SU-DHL-6 (cell line): Measurements from ENCODE around the gene TNPO2.

ENCODE experiments used
- H2AFZ ChIP-seq: fragments of 200-600 bp; sonication (generic); 2 replicates; pipeline ENCODE4 v1.6.1; 2014; ENCODE audit warnings: low read depth, mild to moderate bottlenecking, moderate library complexity, mixed read lengths, antibody characterized with exemption, low read length; ENCODE audit not compliant: severe bottlenecking
- H3F3A ChIP-seq: fragments of 200-600 bp; shearing (Covaris generic); 2 replicates; pipeline ENCODE4 v1.6.0; 2016; ENCODE audit warnings: antibody characterized with exemption, mild to moderate bottlenecking; ENCODE audit not compliant: insufficient read depth
- H3K27ac ChIP-seq: fragments of 200-600 bp; sonication (generic); 2 replicates; pipeline ENCODE4 v1.5.1; 2016; ENCODE audit warnings: low read depth, mild to moderate bottlenecking, low read length, moderate library complexity, mixed read lengths
- H3K27me3 ChIP-seq: fragments of 200-600 bp; sonication (generic), shearing (Covaris generic); 2 replicates; pipeline ENCODE4 v1.6.0; 2014; ENCODE audit warnings: mild to moderate bottlenecking, low read length
- H3K36me3 ChIP-seq: fragments of 200-600 bp; sonication (generic); 2 replicates; pipeline ENCODE4 v1.6.1; 2014; ENCODE audit warnings: mild to moderate bottlenecking, low read length, mixed read lengths
- H3K4me2 ChIP-seq: fragments of 300-600, 200-600 bp; shearing (Covaris generic), sonication (generic); 2 replicates; pipeline ENCODE4 v1.6.0; 2014; ENCODE audit warnings: low read length, low read depth, mild to moderate bottlenecking; ENCODE audit not compliant: poor library complexity, severe bottlenecking
- H3K4me3 ChIP-seq: fragments of 200-600 bp; sonication (generic); 2 replicates; pipeline ENCODE4 v1.5.1; 2014; ENCODE audit warnings: antibody characterized with exemption, low read length, mild to moderate bottlenecking, mixed read lengths; ENCODE audit not compliant: insufficient read depth, poor library complexity, severe bottlenecking
- H3K79me2 ChIP-seq: fragments of 200-600 bp; sonication (generic); 2 replicates; pipeline ENCODE4 v1.6.1; 2014; ENCODE audit warnings: mild to moderate bottlenecking, low read length, moderate library complexity; ENCODE audit not compliant: insufficient read depth
- H3K9ac ChIP-seq: fragments of 200-600 bp; sonication (generic); 2 replicates; pipeline ENCODE4 v1.7.0; 2014; ENCODE audit warnings: mild to moderate bottlenecking, low read length
- H3K9me2 ChIP-seq: fragments of 200-600 bp; sonication (generic); replicated peaks from 2 replicates; pipeline ENCODE4 v1.6.1; 2014; ENCODE audit warnings: low read length; ENCODE audit not compliant: insufficient read depth
- H3K9me3 ChIP-seq: fragments of 200-600 bp; sonication (generic); 2 replicates; pipeline ENCODE4 v1.6.1; 2014; ENCODE audit warnings: low read length, mixed read lengths; ENCODE audit not compliant: insufficient read depth
- H4K20me1 ChIP-seq: fragments of 200-600 bp; sonication (generic); 2 replicates; pipeline ENCODE4 v1.6.1; 2014; ENCODE audit warnings: low read depth, mild to moderate bottlenecking, antibody characterized with exemption, low read length, moderate library complexity, mixed read lengths
- CTCF ChIP-seq: fragments of 200-600 bp; sonication (generic); IDR thresholded peaks from one replicate; pipeline ENCODE4 v1.5.1; 2017; ENCODE audit warnings: antibody characterized with exemption, mild to moderate bottlenecking, low read length, moderate library complexity; ENCODE audit not compliant: insufficient read depth, poor library complexity, severe bottlenecking
- EZH2phosphoT487 ChIP-seq: fragments of 200-600 bp; sonication (generic), shearing (Covaris generic); conservative IDR thresholded peaks from 2 replicates; pipeline ENCODE4 v1.6.1; 2018; ENCODE audit warnings: mild to moderate bottlenecking, antibody characterized with exemption, low read length, moderate library complexity, mixed read lengths

The TNPO2 gene

GRCh38 chr19:12737835-12738351 lies 14.2 kb upstream of the TNPO2 start:
- Histone ChIP-seq H3K36me3 (no peaks in the 10 kb centered on the region), H3K9me3 (no peaks in the 10 kb centered on the region), H2AFZ (peak overlapping the region; percentile 95), H3K27ac (no peak overlapping the region), H3K4me3 (peak overlapping the region; percentile 86), H3K9me2 (no peaks in the 10 kb centered on the region), H4K20me1 (peaks cover 3% of the 10 kb centered on the region; the same call in 1 of the 2 replicates), H3K27me3 (no peaks in the 10 kb centered on the region), H3K9ac (peak overlapping the region; percentile 77), H3K79me2 (peaks cover 29% of the 10 kb centered on the region), H3F3A (peaks cover 3% of the 10 kb centered on the region; the same call in 1 of the 2 replicates), H3K4me2 (peak overlapping the region; percentile 90)
- no peak for TF ChIP-seq CTCF

- no peak for TF ChIP-seq EZH2phosphoT487
- Histone ChIP-seq H4K20me1 (peaks cover 9% of the 10 kb centered on the region; the same call in 1 of the 2 replicates), H3K27me3 (no peaks in the 10 kb centered on the region), H3K9me2 (no peaks in the 10 kb centered on the region), H3K27ac (peak within 1 kb of the TSS; percentile 79), H3K79me2 (peaks cover 36% of the 10 kb centered on the region), H2AFZ (peak within 1 kb of the TSS; percentile 95), H3K4me2 (peak within 1 kb of the TSS; percentile 90), H3K4me3 (peak within 1 kb of the TSS; percentile 86), H3K9me3 (no peaks in the 10 kb centered on the region), H3F3A (peaks cover 3% of the 10 kb centered on the region; the same call in 1 of the 2 replicates), H3K36me3 (no peaks in the 10 kb centered on the region), H3K9ac (peak within 1 kb of the TSS; percentile 77)
Measured at GRCh38 chr19:12736995-12737834, 13.5 kb upstream of the TNPO2 start, which contains the start of gene GET3. GET3 (plus strand) TSS chr19:12737497; CDS start chr19:12737506, 9 bp downstream.

GRCh38 chr19:12733369-12734214 lies 9.9 kb upstream of the TNPO2 start:
- Histone ChIP-seq H3K27me3 (no peaks in the 10 kb centered on the region), H3K9me2 (no peaks in the 10 kb centered on the region), H3K4me2 (peak overlapping the region; percentile 97), H4K20me1 (peaks cover 11% of the 10 kb centered on the region; the same call in 1 of the 2 replicates), H3F3A (peaks cover 9% of the 10 kb centered on the region; the same call in 1 of the 2 replicates), H3K9ac (peak overlapping the region; percentile 100), H2AFZ (no peak overlapping the region), H3K36me3 (peaks cover 7% of the 10 kb centered on the region; the same call in 1 of the 2 replicates), H3K79me2 (peaks cover 58% of the 10 kb centered on the region), H3K9me3 (no peaks in the 10 kb centered on the region), H3K4me3 (peak overlapping the region; percentile 99), H3K27ac (peak overlapping the region; percentile 80)
- TF ChIP-seq CTCF, result peak; percentile 63
- TF ChIP-seq EZH2phosphoT487, result no peak
